CD4-positive, alpha-beta T cell treated with Interferon alpha-2 for 1 hour (primary cell): ENCODE results near the gene OR2M2.

Experiments
- DNase-seq, 2 donors: peaks; one replicate each; pipeline ENCODE4 v3.0.0-alpha.2; 2020 to 2022

Gene OR2M2, protein sequence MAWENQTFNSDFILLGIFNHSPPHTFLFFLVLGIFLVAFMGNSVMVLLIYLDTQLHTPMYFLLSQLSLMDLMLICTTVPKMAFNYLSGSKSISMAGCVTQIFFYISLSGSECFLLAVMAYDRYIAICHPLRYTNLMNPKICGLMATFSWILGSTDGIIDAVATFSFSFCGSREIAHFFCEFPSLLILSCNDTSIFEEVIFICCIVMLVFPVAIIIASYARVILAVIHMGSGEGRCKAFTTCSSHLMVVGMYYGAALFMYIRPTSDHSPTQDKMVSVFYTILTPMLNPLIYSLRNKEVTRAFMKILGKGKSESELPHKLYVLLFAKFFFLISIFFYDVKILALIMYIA

DNA sequence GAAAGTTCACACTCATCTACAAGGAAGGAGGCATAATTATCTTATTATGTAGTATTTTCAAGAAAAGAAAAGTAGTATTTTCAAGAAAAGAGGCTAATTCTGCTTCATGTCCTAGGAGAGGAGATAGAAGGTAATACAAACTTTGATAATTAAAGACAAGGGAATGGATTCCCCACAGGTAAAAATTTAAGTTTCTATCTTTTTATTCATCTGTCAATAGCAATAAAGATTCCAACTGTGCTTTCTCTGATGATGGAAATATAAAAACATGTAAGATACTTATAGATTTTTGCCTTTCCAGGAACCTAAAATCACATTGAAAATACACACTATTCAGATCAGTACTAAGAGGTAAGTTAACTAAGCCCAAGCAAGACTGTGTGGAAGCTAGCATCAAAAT lies at the start of gene OR2M2:
Gene OR2M2, plus strand, starts transcription at position 301 of the 400 bp plus-strand sequence. CDS start 5,165 bp downstream, outside the sequence.
- DNase-seq: no peak

DNA sequence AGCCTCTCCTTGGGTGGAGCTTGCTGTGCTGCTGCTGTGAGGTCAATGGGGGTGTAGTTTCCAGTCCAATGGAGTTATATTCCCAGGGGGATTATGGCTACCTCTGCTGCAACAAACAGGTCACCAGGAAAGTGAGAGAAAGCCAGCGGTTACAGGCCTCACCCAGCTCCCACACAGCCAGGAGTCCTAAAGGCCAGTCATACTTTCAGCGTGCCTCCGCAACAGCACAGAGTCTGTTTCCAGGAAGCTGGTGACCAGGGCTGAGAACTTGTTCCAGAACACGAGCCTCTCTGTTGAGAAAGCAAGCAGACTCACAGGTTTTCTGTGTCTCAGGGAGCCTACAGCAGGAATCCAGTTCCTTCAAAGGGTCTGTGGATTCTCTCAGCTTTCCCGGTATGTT lies 47.0 kb upstream of the OR2M2 start:
- no peak for DNase-seq

DNA sequence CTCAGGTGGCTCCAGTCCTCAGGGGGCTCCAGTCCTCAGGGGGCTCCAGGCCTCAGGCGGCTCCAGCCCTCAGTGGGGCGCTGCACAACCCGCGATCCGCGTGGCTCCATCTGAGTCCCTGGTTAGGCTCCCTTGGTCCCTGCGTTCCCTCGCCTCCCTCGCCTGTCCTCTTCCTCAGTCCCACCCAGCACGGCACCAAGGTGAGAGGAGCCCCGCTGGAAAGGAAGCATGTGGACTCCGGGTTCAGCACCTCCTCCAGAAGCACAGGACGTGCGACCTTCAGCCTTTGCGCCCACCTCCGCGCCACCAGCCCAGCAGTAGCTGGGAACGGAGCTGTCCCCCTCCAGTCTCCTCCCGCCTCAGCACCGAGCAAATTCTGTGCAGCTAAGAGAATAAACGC lies 37.8 kb upstream of the OR2M2 start:
- DNase-seq: no peak

DNA sequence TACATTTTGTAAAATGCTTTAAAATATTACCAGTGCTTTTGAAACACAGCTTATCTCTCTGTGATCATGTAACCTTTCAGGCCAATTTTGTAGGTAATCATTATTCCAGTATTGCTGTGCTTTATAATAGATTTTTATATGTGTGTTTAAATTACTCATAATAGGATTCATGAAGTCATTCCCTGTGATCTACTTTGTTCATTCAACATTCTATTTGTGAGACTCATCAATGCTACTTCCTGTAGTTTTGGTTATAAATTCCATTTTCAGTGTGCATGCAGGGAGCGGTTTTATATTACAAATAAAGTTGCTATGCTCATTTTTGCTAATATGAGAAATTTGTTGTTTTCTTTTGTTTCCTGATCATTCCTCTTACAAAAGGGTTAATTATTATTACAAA lies 33.8 kb upstream of the OR2M2 start:
- DNase-seq: no peak

DNA sequence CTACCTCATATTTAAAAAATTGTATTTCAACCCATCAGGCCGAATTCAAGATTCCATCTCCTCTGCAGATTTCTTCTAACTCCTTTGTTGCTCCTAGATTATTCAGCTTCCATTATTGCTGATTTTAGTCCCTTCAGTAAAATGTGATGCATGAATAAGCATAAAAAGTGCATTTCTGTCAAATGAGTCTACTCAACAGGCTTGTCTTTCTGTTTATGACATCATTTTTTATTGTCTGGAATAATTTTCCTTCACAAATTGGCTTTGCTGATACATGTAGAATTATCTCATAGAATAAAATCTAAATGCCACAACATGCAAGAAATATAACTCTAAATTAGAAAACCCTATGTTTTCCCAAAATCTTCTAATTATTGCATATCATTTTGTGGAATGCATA lies 31.3 kb upstream of the OR2M2 start:
- DNase-seq: no peak

DNA sequence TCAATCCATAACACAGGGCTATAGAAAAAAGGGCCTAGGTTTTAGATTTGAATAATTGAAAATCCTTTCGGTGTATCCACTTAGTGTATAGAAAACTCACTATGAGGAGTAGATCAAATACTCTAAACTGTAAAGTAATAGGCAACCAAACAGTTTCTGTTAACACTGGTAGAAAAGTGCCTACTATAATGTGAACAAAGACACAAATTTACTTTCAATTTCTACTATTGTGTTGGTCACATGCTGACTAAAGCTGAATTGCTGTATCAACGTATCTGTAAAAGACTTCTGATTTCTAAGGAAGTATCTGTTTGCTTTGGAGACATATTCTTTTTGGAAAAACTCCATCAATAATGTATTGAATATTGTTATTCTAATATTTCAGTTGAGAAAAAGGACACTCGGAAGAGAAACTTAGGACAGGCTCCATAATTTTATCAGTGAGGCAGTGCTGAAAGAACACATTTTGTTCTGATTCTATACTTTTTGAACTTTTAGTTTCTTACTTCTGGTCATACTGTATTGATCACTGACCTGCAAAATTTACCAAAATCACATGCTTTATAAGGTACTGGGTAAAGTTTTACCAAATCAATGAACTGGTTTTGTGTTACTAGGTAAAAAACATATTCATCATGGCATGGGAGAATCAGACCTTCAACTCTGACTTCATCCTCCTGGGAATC lies 30.0 kb upstream of the OR2M2 start, which contains the start of gene OR2M5:
Gene OR2M5, plus strand, starts transcription at position 636 of the 686 bp plus-strand sequence. Its CDS starts 0 bp downstream, at position 636.
- no peak for DNase-seq

DNA sequence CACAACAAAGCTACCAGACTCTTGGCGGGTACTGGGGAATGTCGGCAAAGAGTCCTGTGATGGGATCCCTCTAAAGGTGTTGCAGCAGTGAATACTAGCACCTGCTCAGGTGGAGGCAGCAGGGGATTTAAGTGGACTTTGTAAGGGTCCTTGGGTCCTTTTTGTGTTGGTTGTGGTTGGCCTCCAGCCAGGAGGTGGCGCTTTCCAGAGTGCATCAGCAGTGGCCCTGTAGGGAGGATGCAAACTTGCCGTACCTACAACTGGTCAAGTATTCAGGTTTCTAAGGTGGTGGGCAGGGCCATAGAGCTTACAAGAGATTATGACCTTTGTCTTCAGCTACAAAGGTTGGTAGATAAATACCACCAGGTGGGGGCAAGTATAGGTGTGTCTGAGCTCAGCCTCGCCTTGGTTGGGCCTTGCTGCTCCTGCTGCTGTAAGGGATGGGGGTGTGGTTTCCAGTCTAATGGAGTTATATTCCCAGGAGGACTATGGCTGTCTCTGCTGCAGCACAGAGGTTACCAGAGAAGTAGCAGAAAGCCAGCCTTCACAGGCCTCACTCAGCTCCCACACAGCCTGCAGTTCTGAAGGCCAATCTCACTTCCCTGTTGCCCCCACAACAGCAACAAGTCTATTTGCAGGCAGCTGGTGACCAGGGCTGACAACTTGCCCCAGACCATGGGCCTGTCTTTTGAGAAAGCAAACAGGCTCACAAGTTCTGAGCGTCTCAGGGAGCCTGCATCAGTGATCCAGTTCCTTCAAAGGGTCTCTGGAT lies 22.4 kb upstream of the OR2M2 start:
- DNase-seq: no peak

DNA sequence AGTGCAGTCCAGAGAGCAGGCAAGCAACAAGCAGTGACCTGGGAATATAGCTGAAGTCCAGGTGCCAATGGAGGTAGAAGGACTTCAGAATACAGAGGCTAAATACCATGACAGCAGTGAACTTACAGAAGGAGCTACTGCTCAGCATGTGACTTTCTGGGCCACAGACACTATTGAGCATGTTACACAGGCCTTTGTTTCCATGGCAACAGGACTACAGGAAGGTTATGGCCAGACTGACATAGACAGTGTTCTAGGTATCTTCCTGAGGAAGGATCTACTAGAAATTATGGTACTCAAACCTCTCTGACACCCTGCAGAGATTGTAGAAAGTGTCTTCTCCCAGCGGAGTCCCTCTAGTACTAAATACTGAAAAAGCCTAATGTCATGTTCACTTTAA lies 18.7 kb upstream of the OR2M2 start:
- DNase-seq: no peak

DNA sequence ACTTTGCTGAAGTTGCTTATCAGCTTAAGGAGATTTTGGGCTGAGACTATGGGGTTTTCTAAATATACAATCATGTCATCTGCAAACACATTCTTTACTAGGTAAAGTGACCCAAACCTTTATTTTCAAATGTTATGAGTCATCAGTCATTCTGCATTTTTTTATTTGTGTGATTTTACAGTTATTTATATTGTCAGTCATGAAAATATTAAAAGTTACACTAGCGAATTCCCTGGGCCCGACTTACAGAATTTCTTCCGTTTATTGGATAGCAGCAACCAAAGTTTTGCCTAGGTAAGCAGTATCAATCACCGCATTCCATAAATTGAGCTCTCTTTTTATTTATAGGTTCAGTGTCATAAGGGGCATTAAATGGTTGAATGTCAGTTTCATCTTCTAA lies 15.9 kb upstream of the OR2M2 start:
- DNase-seq: no peak

DNA sequence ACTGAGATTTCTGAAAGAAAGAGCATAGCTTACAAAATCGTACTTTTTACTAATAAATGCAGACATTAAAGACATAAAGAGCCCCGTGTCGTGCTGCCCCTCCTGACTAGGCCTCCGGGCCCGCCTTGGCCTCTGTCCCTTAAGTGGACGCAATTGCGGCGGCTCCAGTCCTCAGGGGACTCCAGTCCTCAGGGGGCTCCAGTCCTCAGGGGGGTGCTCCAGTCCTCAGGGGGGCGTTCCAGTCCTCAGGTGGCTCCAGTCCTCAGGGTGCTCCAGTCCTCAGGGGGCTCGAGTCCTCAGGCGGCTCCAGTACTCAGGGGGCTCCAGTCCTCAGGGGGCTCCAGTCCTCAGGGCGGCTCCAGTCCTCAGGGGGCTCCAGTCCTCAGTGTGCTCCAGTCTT lies 10.6 kb upstream of the OR2M2 start:
- DNase-seq: no peak

DNA sequence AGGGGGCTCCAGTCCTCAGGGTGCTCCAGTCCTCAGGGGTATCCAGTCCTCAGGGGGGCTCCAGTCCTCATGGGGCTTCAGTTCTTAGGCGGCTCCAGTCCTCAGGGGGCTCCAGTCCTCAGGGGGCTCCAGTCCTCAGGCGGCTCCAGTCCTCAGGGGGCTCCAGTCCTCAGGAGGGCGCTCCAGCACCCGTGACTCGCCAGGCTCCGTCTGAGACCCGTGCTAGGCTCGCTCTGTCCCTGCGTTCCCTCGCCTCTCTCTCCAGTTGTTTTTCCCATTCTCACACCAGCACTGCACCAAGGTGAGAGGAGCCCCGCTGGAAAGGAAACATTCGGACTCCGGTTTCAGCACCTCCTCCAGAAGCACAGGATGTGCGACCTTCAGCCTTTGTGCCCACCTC lies 9.4 kb upstream of the OR2M2 start:
- DNase-seq: no peak

DNA sequence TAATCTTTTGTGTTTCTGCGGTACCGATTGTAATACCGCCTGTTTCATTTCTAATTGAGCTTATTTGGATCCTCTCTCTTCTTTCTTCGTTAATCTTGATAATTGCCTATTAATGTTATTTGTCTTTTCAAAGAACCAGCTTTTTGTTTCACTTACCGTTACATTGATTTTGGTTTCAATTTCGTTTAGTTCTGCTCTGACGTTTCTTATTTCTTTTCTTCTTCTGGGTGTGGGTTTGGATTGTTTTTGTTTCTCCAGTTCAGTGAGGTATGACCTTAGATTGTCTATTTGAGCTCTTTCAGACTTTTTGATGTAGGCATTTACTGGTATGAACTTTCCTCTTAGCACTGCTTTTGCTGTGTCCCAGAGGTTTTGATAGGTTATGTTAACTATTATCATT lies 9.4 kb downstream of the OR2M2 start:
- no peak for DNase-seq

DNA sequence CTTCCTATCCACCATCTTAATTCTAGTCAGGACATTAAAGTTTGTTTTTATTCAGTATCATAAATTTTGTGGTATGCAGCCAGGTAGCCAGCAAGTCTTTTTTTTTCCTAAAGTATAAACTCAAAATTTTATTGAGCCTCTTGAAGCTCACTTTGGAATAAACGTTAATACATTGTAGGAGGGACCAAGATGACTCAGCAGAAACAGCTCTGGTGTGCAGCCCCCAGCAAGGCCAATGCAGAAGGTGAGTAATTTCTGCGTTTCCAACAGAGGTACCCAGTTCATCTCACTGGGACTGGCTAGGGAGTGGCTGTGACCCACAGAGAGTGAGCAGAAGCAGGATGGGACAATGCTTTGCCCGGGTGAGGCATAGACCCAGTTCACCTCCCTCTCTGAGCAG lies 12.7 kb downstream of the OR2M2 start:
- no peak for DNase-seq

DNA sequence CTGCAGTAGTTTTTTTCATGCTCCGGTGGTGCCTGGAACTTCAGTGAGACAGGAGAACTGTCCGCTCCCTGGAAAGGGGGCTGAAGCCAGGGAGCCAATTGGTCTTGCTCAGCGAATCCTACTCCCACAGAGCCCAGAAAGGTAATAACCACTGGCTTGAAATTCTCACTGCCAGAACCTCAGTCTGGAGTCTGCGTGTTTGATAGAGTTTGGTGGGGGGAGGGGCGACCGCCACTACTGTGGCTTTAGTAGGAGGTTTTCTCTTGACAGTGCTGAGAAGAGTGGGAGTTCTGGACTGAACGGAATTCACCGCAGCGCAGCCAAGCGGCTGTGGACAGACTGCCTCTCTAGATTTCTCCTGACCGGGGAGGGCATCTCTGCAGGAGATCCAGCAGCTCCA lies 14.4 kb downstream of the OR2M2 start:
- DNase-seq: no peak

DNA sequence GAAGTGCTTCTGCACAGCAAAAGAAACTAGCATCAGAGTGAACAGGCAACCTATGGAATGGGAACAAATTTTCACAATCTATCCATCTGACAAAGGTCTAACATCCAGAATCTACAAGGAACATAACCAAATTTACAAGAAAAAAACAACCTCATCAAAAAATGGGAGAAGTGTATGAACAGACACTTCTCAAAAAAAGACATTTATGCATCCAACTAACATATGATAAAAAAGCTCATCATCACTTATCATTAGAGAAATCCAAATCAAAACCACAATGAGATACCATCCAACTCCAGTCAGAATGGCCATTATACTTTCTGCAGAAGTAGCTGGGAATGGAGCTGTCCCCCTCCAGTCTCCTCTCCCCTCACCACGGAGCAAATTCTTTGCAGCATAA lies 19.5 kb downstream of the OR2M2 start:
- DNase-seq: no peak

DNA sequence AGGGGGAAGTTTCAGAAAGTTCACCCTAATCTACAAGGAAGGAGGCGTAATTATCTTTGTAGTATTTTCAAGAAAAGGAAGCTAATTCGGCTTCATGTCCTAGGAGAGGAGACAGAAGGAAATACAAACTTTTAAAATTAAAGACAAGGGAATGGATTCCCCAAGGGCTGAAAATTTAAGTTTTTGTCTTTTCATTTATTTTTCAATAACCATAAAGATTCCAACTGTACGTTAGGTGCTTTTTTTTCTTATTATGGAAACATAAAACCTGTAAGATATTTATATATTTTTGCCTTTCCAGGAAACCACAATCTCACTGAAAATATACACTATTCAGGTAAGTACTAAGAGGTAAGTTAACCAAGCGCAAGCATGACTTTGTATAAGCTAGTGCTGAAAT lies 22.3 kb downstream of the OR2M2 start, which contains the start of gene OR2M3:
Gene OR2M3, plus strand, starts transcription at position 301 of the 400 bp plus-strand sequence. CDS start 5,803 bp downstream, outside the sequence.
- no peak for DNase-seq

DNA sequence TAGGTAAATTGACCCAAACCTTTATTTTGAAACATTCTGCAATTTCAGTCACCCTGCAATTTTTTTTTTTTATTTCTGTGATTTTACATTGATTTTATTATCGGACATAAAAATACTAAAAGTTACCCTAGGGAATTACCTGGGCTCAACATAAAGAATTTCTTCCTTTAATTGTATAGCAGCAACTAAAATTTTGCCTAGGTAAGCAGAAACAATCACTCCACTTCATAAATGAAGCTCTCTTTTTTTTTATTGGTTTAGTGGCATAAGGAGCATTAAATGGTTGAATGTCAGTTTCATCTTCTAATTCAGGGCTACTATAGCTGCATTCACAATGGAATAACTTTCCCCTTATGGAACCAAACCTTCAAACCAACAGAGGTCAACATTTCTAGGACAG lies 41.3 kb downstream of the OR2M2 start:
- DNase-seq: no peak

DNA sequence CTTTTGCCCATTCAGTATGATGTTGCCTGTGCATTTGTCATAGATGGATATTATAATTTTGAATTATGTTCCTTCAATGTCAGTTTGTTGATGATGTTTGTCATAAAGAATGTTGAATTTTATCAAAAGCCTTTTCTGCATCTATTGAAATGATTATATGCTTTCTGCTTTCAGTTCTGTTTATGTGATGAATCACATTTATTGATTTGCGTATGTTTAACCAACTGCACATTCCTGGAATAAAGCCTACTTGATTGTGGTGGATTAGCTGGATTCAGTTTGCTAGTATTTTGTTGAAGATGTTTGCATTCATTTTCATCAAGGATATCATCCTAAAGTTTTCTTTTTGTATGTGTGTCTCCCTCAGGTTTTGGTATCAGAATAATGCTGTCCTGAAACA lies 50.9 kb downstream of the OR2M2 start:
- no peak for DNase-seq

DNA sequence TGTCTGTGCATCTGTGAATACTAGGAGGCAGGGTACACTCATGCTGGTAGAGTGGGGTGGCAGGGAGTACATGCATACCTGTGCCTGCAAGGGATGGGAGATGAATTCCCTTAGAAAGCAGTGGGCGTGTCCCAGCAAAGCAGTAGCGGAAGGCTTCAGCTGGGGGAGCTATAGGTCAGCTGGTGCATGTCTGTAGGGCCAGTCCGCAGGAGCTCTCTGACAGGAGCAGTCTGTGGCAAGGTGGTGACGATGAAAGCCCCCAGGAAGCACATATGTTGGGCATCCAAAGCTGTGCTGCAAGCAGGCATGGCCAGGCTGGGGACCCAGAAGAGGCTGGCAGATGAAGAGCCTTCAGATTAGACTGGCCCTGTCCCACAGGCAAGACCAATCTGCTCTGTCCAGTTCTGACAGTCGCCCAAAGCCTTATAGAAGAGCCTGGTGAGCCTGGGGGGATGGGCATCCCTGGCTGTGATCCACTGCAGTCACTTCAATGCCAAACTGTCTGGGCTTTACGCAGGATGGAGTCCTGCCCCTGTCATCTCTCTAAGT lies 54.8 kb downstream of the OR2M2 start:
- no peak for DNase-seq
